NCI-H2029 (cell line): ENCODE data around the gene PDE9A.

Experiments
- DNase-seq: peaks from one replicate; lab custom pipeline; 2025; lab: John Stamatoyannopoulos, UW

The PDE9A gene

DNA sequence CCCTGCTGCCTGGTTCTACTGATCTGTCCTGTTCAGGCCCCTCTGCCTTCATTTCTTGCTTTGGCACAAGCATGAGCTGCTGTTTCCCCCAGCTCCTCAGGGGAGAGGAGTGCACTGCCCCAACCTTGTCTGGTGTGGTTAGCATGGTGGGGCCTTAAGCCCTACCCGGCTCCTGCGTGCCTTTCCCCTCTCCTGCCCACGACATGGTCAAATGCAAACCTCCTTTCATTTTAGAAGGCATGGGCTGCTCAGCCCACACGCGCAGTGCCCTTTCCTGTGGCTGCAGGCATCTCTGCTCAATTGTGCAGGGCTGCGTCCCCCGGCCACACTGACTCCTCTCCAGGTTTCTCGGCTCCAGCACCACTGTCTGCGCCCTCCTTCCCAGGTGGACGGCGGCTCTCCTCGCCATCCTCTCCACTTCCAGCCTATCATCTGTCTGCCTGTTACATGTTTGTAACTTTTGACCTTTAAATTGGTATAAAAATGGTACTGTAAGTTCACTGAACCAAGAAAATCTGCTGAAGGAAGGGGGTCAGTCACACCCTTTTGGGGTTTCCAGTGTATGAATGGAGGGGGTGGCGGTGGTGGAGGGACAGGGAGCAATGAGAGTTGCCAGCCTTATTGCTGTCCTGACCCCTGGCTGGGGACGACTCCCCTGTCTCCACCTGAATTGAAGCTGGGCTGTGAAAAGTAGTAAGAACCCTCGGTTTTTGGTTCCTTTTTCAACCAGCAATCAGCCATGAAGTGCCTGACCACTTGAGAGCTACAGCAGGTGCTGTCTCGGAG, 5.1 kb downstream of the PDE9A start:
- no peak for DNase-seq

GRCh38 chr21:42659416-42660117, 6.1 kb downstream of the PDE9A start:
- DNase-seq = no peak

- DNase-seq = no peak
Measured at GRCh38 chr21:42660118-42660470, 6.7 kb downstream of the PDE9A start.

DNA sequence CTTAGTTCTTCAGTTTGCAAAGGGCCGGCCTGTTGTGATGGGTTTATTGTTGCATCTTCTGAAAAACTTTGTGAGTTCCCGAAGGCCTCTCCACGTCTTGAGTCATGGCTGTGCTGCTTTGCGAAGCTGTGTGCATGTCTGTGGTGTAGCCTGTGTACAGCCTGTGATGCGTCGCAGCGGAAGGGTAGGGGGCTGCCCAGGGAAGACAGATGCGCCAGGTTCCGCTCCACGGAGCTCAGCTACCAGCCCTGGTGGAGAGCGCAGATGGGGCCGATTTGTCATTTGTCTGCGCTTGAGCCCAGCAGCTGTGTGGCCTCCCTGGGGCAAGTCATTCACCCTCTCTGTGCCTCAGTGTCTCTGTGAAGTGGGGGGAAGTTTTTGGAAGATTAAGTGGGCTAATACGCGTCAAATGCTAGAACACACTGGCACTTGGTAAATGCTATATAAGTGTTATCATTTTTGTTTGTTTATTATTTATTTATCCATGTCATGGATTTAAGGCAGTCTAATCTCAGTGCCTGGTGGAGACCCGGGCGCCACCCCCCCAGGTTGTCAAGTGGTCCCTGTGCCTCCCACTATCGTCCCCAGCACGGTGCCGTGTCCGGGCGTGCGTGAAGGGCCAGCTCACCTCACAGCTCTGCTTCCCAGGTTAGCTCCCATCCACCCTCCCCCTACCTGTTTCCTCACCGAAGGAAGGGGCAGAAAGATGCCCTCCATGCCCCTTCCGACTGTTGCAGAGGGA, 8.4 kb downstream of the PDE9A start:
- DNase-seq = no peak

DNA sequence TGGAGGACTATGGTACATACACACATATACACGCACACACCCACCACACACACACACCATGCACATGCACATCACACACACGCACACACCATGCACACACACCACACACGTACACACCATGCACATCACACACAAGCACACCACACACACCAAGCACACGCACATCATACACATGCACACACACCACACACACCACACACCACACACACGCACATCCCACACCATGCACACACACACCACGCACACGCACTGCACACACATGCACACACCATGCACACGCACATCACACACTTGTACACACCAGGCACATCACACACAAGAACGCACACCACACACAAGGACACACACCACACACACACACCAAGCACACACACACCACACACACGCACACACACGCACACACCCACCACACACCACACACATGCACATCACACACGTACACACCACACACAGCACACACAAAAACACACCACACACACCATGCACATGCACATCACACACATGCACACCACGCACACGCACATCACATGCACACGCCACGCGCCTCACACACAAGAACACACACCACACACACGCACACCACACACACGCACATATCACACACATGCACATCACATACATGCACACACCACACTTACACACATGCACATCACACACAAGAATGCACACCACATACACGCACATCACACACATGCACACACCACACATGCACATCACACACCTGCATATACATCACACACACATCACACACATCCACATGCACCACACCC, 9.2 kb downstream of the PDE9A start:
- DNase-seq = no peak

DNA sequence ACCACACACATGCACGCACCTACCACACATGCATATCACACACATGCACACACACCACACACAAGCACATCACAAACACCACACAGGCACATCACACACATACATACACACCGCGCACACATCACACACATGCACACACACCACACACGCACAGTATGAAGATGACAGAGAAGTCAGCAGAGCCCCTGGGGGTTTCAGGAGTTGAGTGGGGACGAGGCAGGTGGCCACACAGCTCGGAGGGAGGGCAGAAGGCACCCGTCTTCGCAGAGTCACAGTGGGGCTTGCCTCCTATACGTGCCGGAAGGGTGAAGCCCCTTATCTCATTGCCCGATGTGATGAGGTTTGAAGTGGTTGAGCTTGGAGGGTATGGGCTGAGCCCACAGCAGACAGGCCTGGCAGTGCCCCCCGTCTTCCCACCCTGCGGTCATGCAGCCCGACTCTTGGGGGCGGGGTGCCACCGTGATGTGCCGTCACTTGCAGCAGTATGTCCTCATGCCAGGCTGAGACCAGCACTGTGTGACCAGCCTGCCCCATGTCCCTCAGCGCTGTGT, 9.9 kb downstream of the PDE9A start:
- DNase-seq = no peak

- no peak for DNase-seq
Measured at GRCh38 chr21:42663860-42664535, 10.6 kb downstream of the PDE9A start.

- no peak for DNase-seq
Measured at GRCh38 chr21:42664614-42665013, 11.2 kb downstream of the PDE9A start.

GRCh38 chr21:42665026-42665425, 11.6 kb downstream of the PDE9A start:
- no peak for DNase-seq

DNA sequence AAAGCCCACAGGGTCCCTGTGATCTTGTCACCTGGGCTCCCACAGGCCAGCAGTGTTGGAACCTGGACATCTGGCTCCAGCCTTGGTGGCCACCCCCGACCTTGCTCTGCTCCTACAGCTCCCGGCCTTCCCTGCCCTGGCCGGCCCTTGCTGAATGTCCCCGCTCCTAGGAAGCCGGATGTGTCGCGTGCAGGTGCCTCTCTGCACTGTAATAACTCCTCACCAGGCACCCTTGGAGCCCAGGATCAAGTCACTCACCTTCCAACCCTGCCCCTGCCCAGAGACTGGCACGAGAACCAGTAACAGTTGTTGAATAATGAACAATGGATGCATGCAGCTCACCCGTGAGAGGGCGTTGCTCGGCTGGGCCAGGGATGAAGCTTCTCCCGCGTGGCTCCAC, 12.1 kb downstream of the PDE9A start:
- no peak for DNase-seq

DNA sequence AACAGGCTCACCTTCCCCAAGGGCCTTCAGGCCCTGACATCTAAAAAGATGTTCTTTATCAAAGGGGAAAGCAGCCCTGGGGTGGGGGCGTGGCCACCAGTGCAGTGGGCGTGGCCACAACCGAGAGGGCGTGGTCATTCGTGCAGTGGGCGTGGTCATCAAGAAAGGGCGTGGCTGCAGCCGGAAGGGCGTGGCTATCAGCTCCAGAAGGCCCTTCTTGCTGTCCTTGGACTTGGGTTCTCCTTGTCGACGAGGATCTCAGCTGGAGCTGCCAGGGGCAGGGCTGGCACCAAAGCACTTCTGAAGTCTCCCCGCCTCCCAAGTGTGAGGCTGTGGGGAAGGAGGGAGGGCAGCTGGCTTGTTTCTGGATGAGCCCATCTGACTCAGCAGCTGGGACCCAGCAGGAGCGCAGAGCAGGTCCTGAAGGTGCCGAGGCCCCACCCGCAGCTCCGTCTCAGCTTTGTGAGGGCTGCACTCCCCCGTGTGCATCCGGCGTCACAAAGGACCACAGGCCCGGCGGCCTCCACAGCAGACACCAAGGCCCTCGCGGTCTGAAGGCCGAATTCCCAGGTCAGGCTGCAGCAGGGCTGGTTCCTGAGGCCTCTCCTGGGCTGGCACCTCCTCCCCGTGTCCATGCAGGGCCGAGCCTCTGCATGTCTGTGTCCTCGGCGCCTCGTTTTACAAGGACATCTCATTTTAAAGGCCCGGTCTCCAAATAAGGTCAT, 12.8 kb downstream of the PDE9A start:
- DNase-seq = no peak

DNA sequence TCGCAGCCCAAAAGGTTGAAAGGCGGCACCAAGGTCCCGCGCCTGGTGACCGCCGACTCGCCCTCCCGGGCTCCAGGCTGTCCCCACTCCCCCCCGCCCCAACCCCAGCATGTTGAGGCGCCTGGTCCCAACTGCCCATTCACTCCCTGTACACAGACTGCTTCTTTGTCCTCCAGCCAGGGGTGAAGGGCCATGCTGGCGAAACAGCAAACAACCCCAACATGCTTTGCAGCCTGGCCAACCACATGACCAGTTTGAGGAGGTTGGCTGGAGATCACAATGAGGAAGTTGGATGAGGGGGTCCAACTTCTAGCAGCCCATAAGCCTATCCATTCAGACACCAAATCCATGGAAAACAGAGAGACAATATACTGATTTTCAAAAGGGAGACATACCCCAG, 13.5 kb downstream of the PDE9A start:
- DNase-seq = no peak

GRCh38 chr21:42668298-42668992, 15.0 kb downstream of the PDE9A start:
- no peak for DNase-seq

DNA sequence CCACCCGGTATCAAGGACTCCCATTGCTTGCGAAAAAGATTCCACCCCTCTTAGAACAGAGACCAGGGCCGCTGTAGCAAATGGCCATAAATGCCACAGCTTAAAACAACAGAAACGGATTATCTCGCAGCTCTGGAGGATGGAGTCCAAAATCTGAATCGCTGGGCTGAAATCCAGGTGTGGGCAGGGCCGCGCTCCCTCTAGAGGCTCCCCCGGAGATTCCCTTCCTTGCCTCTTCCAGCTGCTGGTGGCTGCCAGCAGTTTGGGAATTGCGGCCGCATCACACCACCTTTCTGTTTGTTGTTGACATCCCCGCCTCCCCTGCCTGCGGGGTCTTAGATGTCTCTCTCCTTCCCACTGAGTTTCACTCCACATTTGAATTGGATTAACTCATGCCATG, 15.6 kb downstream of the PDE9A start:
- DNase-seq = no peak

- DNase-seq = no peak
Measured at GRCh38 chr21:42670058-42670880, 16.8 kb downstream of the PDE9A start.

DNA sequence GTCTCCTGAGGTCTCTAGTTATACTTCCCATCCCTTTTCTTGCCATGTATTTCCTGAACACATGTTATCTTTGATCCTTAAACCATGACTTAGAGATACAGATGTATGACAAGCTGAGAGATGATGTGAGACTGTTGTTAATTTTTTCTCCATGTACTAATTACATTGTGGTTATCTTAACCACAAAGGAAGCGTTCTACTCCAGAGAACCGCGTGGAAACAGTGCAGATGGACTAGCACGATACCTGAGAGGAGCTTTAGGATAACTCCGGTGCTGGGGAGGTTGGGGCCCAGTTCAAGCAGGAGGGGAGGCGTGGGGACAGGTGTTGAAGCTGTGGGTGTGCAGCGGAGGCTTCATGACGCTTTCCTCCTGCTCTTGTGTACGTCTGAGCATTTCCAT, 17.5 kb downstream of the PDE9A start:
- DNase-seq = no peak

DNA sequence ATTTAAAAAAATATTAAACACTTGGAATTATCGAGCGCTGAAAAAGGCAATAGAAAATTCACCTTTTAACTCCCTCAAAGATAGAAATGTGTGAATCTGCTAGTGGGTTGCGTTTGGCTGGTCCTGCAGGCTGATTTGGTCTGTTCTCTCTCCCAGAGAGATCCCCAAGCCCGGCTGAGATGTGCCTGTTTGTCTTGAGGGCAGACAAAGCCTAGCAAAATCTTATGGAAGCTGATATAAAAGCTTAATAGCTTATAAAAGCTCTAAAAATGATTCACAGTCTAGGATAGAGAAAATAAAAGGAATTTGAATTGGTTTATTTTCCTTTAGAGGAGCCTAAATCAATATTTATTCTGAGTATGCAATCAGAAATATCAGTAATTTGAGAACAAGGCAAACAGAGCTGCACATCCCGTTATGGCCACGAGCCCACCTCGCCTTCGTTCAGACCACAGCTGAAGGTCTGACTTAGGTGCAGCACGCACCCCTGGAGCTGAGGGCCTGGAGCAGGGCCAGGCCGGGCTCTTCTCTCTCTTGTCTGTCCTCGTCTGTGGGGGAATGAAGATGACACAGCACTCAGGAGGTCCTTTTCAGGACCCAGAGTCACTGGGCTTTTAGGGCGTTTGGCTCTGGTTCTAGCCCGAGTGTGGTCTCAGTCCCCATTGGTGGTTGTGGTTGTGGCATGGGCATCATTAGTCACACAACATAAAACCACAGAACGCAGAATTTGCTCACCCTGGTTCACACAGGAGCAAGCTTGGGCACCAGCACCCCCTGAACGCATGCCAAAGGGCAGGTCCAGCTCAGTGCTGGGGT, 18.6 kb downstream of the PDE9A start:
- peak; percentile 91 for DNase-seq

DNA sequence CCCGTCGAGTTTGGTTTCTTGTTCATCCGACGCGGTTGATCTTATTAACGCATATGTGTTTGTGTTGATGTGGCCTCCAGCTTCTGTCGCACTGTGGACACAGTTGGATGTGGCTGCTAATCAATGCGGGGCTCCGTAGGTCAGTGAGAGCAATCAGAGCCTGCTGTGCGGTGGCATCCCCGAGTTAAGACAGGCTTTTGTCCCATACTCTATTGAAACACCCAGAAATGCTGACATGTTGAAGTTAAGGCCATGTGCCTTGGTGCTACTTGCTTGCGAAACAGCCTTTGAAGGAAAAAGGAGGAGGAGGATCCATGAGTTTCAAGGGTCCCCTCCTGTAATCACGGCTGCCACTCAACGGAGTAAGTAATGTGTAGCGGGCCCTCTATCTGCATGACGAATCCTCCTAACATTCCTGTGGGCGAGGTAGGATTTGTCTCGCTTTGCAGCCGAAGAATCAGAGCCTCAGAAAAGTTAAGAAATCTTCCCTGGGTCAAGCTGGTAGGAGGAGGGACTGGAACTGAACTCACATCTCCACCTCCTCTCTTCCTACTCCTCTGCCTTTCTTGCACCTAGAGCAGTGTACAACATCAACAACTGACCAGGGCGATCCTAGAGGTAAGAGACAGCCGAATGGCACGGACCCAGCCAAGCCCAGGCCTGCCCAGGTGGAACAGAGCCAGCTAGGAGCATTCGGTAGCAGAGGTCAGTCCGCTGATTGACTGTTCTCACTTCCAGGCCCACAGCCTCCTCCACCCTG, 19.5 kb downstream of the PDE9A start:
- no peak for DNase-seq
